T follicular helper cell (primary cell): ENCODE measurements around the gene PNN.
"Not testable (repeated sequence)": the region's sequence is repeated elsewhere in the genome, so short reads cannot be mapped to it uniquely, and the experiment has no call there.

ENCODE experiments used
- DNase-seq: peaks from one replicate; pipeline ENCODE4 v3.0.0-alpha.2; 2020; ENCODE audit warnings: low read depth

PNN gene

DNA sequence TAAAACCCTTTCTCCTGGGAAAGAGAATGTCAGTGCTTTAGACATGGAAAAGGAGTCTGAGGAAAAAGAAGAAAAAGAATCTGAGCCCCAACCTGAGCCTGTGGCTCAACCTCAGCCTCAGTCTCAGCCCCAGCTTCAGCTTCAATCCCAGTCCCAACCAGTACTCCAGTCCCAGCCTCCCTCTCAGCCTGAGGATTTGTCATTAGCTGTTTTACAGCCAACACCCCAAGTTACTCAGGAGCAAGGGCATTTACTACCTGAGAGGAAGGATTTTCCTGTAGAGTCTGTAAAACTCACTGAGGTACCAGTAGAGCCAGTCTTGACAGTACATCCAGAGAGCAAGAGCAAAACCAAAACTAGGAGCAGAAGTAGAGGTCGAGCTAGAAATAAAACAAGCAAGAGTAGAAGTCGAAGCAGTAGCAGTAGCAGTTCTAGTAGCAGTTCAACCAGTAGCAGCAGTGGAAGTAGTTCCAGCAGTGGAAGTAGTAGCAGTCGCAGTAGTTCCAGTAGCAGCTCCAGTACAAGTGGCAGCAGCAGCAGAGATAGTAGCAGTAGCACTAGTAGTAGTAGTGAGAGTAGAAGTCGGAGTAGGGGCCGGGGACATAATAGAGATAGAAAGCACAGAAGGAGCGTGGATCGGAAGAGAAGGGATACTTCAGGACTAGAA, 6.1 kb downstream of the PNN start:
- DNase-seq: no peak

DNA sequence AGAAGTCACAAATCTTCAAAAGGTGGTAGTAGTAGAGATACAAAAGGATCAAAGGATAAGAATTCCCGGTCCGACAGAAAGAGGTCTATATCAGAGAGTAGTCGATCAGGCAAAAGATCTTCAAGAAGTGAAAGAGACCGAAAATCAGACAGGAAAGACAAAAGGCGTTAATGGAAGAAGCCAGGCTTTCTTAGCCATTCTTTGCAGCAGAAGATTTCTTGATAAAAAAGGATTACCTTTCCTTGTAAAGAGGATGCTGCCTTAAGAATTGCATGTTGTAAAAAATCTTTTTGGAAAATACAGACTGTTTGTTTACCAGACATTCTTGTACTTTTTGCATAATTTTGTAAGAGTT, 6.6 kb downstream of the PNN start:
- DNase-seq: no peak

DNA sequence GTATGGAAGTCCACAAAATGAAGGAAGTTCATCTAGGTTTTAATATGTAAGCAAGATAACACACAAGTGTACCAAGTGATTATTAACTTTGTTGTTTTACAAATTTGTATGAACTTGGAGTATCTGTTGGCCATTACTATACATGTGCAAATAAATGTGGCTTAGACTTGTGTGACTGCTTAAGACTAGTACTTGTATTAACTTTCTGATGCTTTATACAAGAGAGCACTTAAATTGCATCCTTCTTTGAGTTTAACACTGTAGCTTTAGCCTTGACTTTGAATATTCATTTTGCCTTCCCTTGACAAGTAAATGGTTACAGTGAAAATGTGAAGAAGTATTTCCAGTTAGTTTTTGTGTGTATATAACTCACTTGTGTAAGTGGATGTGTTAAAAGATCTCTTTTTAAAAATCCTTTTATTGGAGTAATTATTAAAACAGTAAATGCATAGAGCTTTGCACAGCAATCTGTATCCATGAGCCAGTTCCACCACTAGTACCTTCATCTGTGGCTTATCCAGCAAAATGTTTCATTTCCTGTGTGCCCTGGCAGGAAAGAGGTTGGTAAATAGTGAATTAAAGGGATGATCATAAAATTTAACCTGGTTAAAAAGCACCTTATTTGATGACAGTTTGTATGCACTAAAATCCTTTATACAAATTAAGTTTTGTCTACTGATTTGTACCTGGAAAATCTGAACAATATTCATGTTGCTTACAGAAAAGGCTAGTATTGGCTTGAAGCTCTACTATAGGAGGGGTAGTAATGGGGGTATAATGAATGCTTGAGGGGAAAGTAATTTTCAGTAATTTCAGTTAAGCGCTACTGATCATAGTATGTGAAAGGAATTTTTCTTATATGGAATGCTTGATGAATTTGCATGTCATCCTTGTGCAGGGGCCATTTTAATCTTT, 8.0 kb downstream of the PNN start:
- no peak for DNase-seq

DNA sequence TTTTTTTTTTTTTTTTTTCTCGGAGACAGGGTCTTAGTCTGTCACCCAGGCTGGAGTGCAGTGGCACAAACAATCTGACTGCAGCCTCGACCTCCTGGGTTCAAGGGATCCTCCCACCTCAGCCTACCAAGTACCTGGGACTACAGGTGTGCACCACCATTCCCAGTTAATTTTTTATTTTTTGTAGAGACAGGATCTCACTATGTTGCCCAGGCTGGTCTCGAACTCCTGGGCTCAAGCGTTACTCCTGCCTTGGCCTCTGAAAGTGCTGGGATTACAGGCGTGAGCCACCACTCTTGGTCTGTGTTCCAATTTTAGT, 8.6 kb downstream of the PNN start:
- DNase-seq: not testable (repeated sequence)

GRCh38 chr14:39184628-39185255, 9.7 kb downstream of the PNN start:
- no peak for DNase-seq

- DNase-seq: no peak
Observed at GRCh38 chr14:39185256-39186049, 10.4 kb downstream of the PNN start.

DNA sequence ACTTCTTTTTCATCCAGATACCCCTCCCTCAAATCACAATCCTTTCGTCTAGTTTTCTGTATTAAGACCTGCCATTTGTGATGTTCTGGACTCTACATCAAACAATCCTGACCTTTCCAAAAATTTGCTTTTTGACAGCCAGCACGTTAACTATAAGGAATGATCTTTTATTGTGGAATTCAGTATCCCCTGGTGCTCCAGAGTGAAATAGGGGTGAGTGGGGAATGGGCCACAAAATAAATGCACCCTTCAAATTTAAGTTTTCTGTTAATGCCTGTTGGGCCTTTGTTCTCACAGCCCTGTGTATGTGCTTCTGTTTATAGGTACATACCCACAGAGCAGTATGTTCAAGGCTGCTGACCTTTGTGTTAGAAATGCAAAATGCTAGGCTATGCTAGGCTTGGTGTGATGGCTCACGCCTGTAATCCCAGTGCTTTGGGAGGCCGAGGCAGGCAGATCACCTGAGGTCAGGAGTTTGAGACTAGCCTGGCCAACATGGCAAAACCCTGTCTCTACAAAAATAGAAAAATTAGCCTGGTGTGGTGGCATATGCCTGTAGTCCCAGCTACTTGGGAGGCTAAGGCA, 12.0 kb downstream of the PNN start:
- DNase-seq: no peak

DNA sequence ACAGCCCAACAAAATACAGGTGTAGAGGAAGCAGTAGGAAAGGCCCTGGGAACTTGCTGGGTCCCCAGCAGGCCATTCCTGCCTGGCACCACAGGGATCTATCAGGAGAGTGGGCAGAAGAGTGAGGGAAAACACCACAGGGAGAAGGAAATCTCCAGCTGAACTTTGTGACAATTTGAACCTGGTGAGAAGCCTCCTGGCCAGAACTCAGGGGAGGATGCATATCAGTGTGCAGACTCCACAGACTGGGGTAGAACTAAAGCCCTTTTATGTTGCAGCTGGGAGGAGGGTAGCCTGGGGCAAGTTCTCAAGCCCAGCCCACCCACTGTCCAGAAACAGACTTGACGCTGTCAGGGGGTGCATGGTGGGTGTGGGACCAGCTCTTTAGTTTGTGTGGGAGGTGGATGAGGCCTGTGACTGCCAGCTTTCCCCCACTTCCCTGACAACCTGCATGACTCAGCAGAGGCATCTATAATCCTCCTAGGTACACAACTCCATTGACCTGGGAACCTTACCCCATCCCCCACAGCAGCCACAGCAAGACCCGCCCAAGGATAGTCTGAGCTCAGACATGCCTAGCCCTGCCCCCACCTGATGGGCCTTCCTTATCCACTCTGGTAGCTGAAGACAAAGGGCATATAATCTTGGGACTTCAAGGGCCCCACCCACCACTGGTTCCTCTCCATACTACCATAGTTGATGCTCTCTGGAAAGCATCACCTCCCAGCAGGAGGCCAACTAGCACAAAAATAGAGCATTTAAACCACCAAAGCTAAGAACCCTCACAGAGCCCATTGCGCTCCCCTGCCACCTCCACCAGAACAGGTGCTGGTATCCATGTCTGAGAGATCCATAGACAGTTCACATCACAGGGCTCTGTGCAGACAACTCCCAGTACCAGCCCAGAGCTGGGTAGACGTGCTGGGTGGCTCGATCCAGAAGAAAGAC, 28.9 kb downstream of the PNN start:
- DNase-seq: no peak

GRCh38 chr14:39207430-39207829, 32.4 kb downstream of the PNN start:
- DNase-seq: not testable (repeated sequence)

GRCh38 chr14:39211109-39211741, 36.2 kb downstream of the PNN start:
- no peak for DNase-seq

GRCh38 chr14:39212034-39212433, 37.0 kb downstream of the PNN start:
- DNase-seq: no peak

GRCh38 chr14:39212693-39213092, 37.6 kb downstream of the PNN start:
- no peak for DNase-seq

GRCh38 chr14:39217214-39217879, 42.3 kb downstream of the PNN start:
- DNase-seq: no peak

GRCh38 chr14:39218171-39218769, 43.2 kb downstream of the PNN start:
- DNase-seq: no peak

GRCh38 chr14:39219075-39219499, 44.0 kb downstream of the PNN start:
- DNase-seq: no peak

DNA sequence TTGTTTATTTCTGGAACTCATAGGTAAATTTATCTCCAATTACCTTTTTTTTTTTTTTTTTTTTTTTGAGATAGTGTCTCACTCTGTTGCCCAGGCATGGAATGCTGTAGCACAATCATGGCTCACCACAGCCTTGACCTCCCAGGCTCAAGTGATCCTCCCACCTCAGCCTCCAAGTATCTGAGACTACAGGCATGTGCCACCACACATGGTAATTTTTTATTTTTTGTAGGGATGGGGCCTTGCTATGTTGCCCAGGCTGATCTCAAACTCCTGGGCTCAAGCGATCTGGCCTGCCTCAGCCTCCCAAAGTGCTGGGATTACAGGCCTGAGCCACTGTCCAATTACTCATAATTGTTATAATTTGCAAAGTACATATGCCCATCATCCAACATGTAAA, 45.4 kb downstream of the PNN start:
- not testable (repeated sequence) for DNase-seq

DNA sequence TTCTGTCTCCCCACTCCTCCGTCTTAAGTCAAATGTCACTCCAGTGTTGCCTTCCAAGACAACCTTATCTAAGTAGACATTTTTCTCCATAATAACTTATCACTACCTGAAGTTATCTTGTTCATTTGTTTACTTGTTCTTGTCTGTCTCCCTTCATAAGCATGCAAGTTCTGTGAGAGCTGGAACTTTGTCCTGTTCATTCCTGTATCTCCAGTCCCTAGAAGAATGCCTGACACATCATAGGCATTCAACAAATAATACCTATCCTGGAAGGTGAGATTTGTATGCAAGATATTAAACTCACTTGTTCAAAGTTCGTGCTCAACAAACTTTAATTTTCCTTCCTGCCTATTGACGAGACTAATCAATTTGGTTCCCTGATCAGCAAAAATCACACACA, 53.0 kb downstream of the PNN start:
- no peak for DNase-seq

DNA sequence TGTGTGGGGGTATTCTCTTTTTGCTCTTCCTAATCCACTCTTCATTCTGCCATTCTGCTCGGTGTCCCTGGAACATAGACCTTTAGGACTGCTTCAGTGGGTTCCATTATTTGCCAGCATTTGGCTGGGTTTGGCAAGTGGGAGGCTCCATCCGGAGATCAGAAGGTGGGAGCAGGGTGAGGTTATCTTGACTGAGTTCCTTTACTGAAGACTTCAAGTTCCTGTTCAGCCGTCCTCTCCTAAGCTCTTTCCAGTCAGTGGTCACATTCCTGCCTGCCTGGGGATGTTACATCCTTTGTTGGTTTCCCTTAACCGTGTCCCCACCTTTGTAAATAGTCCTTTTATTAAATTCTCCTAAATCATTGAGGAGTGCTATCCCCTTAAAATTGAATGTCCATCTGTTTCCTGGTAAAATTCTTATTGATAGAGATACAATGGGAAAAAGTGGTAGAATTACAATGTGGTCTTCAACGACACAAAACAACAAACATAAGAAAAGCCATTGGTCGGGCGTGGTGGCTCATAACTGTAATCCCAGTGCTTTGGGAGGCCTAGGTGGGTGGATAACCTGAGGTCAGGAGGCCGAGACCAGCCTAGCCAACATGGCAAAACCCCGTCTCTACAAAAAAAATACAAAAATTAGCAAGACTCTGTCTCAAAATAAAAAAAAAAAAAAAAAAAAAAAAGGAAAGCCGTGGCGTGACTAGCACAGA, 53.6 kb downstream of the PNN start:
- DNase-seq: no peak

- DNase-seq: no peak
Observed at GRCh38 chr14:39229222-39229543, 54.1 kb downstream of the PNN start.
